ENCODE measurements around the gene C10orf120.

DNA sequence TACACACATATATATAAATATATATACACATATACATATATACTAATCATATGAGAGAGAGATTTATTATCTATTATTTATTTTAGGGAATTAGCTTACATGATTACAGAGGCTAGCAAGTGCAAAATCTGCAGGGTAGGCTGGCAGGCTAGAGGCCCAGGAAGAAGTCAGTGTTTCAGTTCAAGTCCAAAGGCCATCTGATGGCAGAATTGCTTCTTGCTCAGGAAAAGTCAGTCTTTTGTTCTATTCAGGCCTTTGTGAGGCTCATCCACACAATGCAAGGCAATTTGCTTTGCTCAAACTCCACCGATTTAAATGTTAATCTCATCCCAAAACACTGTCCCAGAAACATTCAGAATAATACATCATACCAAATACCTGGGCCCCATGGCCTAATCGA, 2.6 kb upstream of the C10orf120 start:
- TF ChIP-seq CTCF (conservative IDR thresholded peaks at IDR 0.05; ENCODE audit: low read length) (no peak), EZH2phosphoT487 (IDR thresholded peaks at IDR 0.05; ENCODE audit: borderline replicate concordance, low read depth, low read length) (no peak)

All from OCI-LY7 (cell line).